SK-N-SH (cell line): ENCODE data around the gene PFDN1. TPM values are rescaled to one million over a fixed set of nuclear protein-coding genes. Genes with fewer than 3 reads are reported as not detected.

Experiments used
- CTCF ChIA-PET: fragments of 300-600, 350-600 bp; formaldehyde crosslinking; extraction: SDS; loops from one replicate; lab custom pipeline; 2021; lab: Yijun Ruan, JAX
- POLR2A ChIA-PET: fragments of 350-600 bp; sonication (Branson Sonifier 250); formaldehyde crosslinking; extraction: SDS; loops from one replicate; lab custom pipeline; 2020; ENCODE audit warnings: antibody characterized with exemption, inconsistent platforms; lab: Yijun Ruan, JAX
- DNase-seq: peaks from one replicate; pipeline ENCODE4 v3.0.0; 2012
- H2AFZ ChIP-seq: fragments of 200-600 bp; sonication (generic); 2 replicates; pipeline ENCODE4 v1.8.1; 2016; ENCODE audit warnings: antibody characterized with exemption, mild to moderate bottlenecking, low read depth
- H3F3A ChIP-seq: fragments of 200-600 bp; sonication (generic); replicated peaks from 2 replicates; pipeline ENCODE3; 2016; ENCODE audit warnings: antibody characterized with exemption, mild to moderate bottlenecking; ENCODE audit not compliant: insufficient read depth
- H3K27ac ChIP-seq, 2 experiments: fragments of 200-500 bp in 1 of 2; fragments of 200-600 bp in 1 of 2; sonication (Bioruptor generic) in 1 of 2; sonication (generic), shearing (Covaris generic) in 1 of 2; 2 replicates each; pipeline versions ENCODE4 v1.5.1 to v1.6.1; 2014 to 2016; ENCODE audit warnings: low read depth in 2 of 2, inconsistent platforms in 1 of 2, low read length in 1 of 2, mild to moderate bottlenecking in 1 of 2, mixed read lengths in 1 of 2
- H3K27me3 ChIP-seq: fragments of 200-600 bp; sonication (generic), shearing (Covaris generic); 2 replicates; pipeline ENCODE4 v1.6.1; 2016; ENCODE audit warnings: mixed run types; ENCODE audit not compliant: insufficient read depth
- H3K36me3 ChIP-seq, 2 experiments: fragments of 200-500 bp in 1 of 2; fragments of 200-600 bp in 1 of 2; sonication (Bioruptor generic) in 1 of 2; sonication (generic) in 1 of 2; replicated peaks in 1 of 2; 2 replicates each; pipeline versions ENCODE3 to v1.5.1; 2014 to 2016; ENCODE audit warnings: low read length in 1 of 2, mild to moderate bottlenecking in 1 of 2; ENCODE audit not compliant: insufficient read depth in 2 of 2, control insufficient read depth in 1 of 2
- H3K4me1 ChIP-seq, 2 experiments: fragments of 200-500 bp in 1 of 2; fragments of 200-600 bp in 1 of 2; sonication (Bioruptor generic) in 1 of 2; sonication (generic), shearing (Covaris generic) in 1 of 2; 2 replicates each; pipeline versions ENCODE4 v1.5.1 to v1.6.1; 2014 to 2016; ENCODE audit warnings: low read depth in 1 of 2, low read length in 1 of 2, mixed run types in 1 of 2; ENCODE audit not compliant: insufficient read depth in 2 of 2, control insufficient read depth in 1 of 2
- H3K4me2 ChIP-seq: fragments of 200-600 bp; sonication (generic), shearing (Covaris generic); 2 replicates; pipeline ENCODE4 v1.6.1; 2017; ENCODE audit warnings: mixed run types
- H3K4me3 ChIP-seq, 2 experiments: fragments of 200-500 bp in 1 of 2; fragments of 200-600 bp in 1 of 2; sonication (Bioruptor generic) in 1 of 2; sonication (generic), shearing (Covaris generic) in 1 of 2; 2 replicates each; pipeline versions ENCODE4 v1.5.1 to v1.8.1; 2014 to 2016; ENCODE audit warnings: low read depth in 2 of 2, inconsistent platforms in 1 of 2, low read length in 1 of 2, mild to moderate bottlenecking in 1 of 2, mixed read lengths in 1 of 2, moderate library complexity in 1 of 2
- H3K79me2 ChIP-seq: fragments of 200-600 bp; sonication (generic); 2 replicates; pipeline ENCODE4 v1.8.1; 2017; ENCODE audit warnings: mild to moderate bottlenecking; ENCODE audit not compliant: insufficient read depth
- H3K9ac ChIP-seq: fragments of 200-600 bp; sonication (generic); 2 replicates; pipeline ENCODE4 v1.6.1; 2017; ENCODE audit warnings: mixed run types
- H3K9me2 ChIP-seq: fragments of 200-600 bp; sonication (generic); 2 replicates; pipeline ENCODE4 v1.6.1; 2017; ENCODE audit warnings: mixed run types
- H3K9me3 ChIP-seq: fragments of 200-600 bp; sonication (generic); 2 replicates; pipeline ENCODE4 v1.6.1; 2017; ENCODE audit warnings: mixed run types, mild to moderate bottlenecking, moderate library complexity
- H4K20me1 ChIP-seq: fragments of 200-600 bp; sonication (generic); 2 replicates; pipeline ENCODE4 v1.6.1; 2017; ENCODE audit warnings: mild to moderate bottlenecking, mixed run types; ENCODE audit not compliant: insufficient read depth
- EP300 ChIP-seq, 2 experiments: IDR thresholded peaks; 2 replicates each; pipeline versions ENCODE4 v1.4.0 to v1.6.1; 2012; ENCODE audit warnings: borderline replicate concordance in 1 of 2, low read depth in 1 of 2, low read length in 1 of 2
- GABPA ChIP-seq: IDR thresholded peaks from 2 replicates; pipeline ENCODE4 v1.4.0; 2012; ENCODE audit warnings: low read depth, mild to moderate bottlenecking
- GATA2 ChIP-seq: sonication (generic); formaldehyde crosslinking; IDR thresholded peaks from 2 replicates; pipeline ENCODE4 v1.5.0; 2020; ENCODE audit warnings: mild to moderate bottlenecking, missing genetic modification reagents
- MXI1 ChIP-seq: IDR thresholded peaks from 2 replicates; pipeline ENCODE4 v1.6.1; 2012; ENCODE audit warnings: mild to moderate bottlenecking, low read depth, low read length, improper control_type of control experiment
- NRF1 ChIP-seq: IDR thresholded peaks from 2 replicates; pipeline ENCODE4 v1.6.1; 2012; ENCODE audit warnings: low read depth, mild to moderate bottlenecking, low read length
- RCOR1 ChIP-seq: fragments of 150-350 bp; IDR thresholded peaks from 2 replicates; pipeline ENCODE4 v1.6.1; 2017; ENCODE audit warnings: antibody characterized with exemption, low read length
- RXRA ChIP-seq: IDR thresholded peaks from 2 replicates; pipeline ENCODE4 v1.4.0; 2012; ENCODE audit warnings: low read depth, mild to moderate bottlenecking, borderline replicate concordance
- TAF1 ChIP-seq: IDR thresholded peaks from 2 replicates; pipeline ENCODE4 v1.6.1; 2012; ENCODE audit warnings: low read depth, mild to moderate bottlenecking, low read length, moderate library complexity, borderline replicate concordance
- whole genome bisulfite sequencing: methylation state at CpG from one replicate; pipeline ENCODE4 v1.1.6; 2017; ENCODE audit warnings: low lambda C conversion rate; 5-methylcytosine and 5-hydroxymethylcytosine counted together
- polyA plus RNA-seq, 3 experiments: library from polyadenylated mRNA; depleted of rRNA; stranded (reverse); fragments of >200 nt; gene quantifications; 2 replicates each; pipeline ENCODE4 v1.2.3, GENCODE V29; 2012
- TF ChIP-seq, protein P1 (sequence below): IDR thresholded peaks from 2 replicates; pipeline ENCODE4; 2012
- TF ChIP-seq, protein P2 (sequence below): IDR thresholded peaks from 2 replicates; pipeline ENCODE4 v1.4.0; 2012; ENCODE audit warnings: low read depth, borderline replicate concordance

PFDN1 gene
- polyA plus RNA-seq, 1 of the 3 experiments (the other 2 are of a cell fraction), result 55.2 TPM

GRCh38 chr5:140337880-140338279, 35.0 kb upstream of the PFDN1 start:
- peak overlapping the region in 1 of 2 experiments; percentile 35; a peak in 1 of 4 replicates for H3K27ac ChIP-seq

DNA sequence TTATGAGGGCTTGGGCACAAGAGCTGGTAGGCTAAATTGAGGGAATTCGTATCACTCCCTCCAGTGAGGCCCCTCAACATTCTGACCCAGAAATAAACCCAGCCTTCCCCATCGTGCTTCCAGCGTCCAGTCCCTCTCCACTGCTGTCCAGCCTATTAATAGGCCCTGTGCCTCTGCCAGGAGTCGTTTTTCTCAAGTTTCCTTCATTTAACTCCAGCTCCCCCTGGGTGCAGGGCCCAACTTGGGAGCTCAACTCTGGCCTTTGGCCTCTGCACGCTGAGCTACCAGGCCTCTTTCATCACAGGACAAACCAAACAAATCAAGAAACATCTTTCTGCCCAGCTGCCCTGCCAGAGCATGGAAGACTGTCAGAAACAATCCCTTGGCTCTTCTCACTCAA, 33.5 kb upstream of the PFDN1 start:
- H3F3A ChIP-seq, result peaks cover 22% of the 10 kb centered on the region
- no peak overlapping the region for H3K9ac ChIP-seq
- TF ChIP-seq MXI1, result no peak
- TF ChIP-seq, protein P1, sequence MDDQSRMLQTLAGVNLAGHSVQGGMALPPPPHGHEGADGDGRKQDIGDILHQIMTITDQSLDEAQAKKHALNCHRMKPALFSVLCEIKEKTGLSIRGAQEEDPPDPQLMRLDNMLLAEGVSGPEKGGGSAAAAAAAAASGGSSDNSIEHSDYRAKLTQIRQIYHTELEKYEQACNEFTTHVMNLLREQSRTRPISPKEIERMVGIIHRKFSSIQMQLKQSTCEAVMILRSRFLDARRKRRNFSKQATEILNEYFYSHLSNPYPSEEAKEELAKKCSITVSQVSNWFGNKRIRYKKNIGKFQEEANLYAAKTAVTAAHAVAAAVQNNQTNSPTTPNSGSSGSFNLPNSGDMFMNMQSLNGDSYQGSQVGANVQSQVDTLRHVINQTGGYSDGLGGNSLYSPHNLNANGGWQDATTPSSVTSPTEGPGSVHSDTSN, result no peak
- no peak overlapping the region for H3K4me2 ChIP-seq
- H4K20me1 ChIP-seq, result no peaks in the 10 kb centered on the region
- CTCF ChIA-PET, result interaction anchor here (1.1 to 2.3 kb wide), 7 partner anchors 10 to 293 kb away, joined by 3 to 19 read pairs (median 3); partner anchors contain the start of genes HBEGF and NRG2
- no peak overlapping the region for H3K27ac ChIP-seq
- POLR2A ChIA-PET, result no interaction called here
- no peak overlapping the region for H2AFZ ChIP-seq
- H3K79me2 ChIP-seq, result peaks cover 29% of the 10 kb centered on the region
- no peak overlapping the region for H3K4me3 ChIP-seq
- no peaks in the 10 kb centered on the region for H3K9me3 ChIP-seq
- no peaks in the 10 kb centered on the region for H3K9me2 ChIP-seq
- no peaks in the 10 kb centered on the region for H3K27me3 ChIP-seq
- H3K36me3 ChIP-seq, result peaks cover 5 to 19% of the 10 kb centered on the region in 2 experiments
- 0 out of 4 replicates have a peak, but pooled peaks cover 0 to 2% of the 10 kb centered on the region in 2 experiments for H3K4me1 ChIP-seq
- 81% methylated on average over 5 of the region's 5 CpGs for WGBS
- no peak for DNase-seq

More at GRCh38 chr5:140337880-140338279, 35.0 kb upstream of the PFDN1 start:
- POLR2A ChIA-PET, result no interaction called here
- Histone ChIP-seq H3K9me2 (no peaks in the 10 kb centered on the region), H3K4me1 (peaks cover 0 to 15% of the 10 kb centered on the region in 2 experiments; a peak in 1 of 4 replicates), H3K4me3 (no peak overlapping the region), H3K4me2 (no peak overlapping the region), H3K79me2 (peaks cover 43% of the 10 kb centered on the region), H3K36me3 (peaks cover 5 to 29% of the 10 kb centered on the region in 2 experiments), H3F3A (peaks cover 13% of the 10 kb centered on the region), H3K9ac (no peak overlapping the region), H2AFZ (no peak overlapping the region), H3K27me3 (no peaks in the 10 kb centered on the region), H4K20me1 (no peaks in the 10 kb centered on the region), H3K9me3 (no peaks in the 10 kb centered on the region)
- CTCF ChIA-PET, result interaction anchor here (1.2 to 2.3 kb wide), 4 partner anchors 8 to 94 kb away, joined by 3 to 19 read pairs (median 8); partner anchors contain the start of gene HBEGF
- no peak for DNase-seq
- TF ChIP-seq NRF1, result no peak
- 94% methylated on average over 1 of the region's 1 CpG for WGBS

GRCh38 chr5:140331638-140332037, 28.7 kb upstream of the PFDN1 start:
- no CpG with 5 or more reads among the region's 1 CpG for WGBS

More at GRCh38 chr5:140331638-140332037, 28.7 kb upstream of the PFDN1 start:
- TF ChIP-seq, protein P2, sequence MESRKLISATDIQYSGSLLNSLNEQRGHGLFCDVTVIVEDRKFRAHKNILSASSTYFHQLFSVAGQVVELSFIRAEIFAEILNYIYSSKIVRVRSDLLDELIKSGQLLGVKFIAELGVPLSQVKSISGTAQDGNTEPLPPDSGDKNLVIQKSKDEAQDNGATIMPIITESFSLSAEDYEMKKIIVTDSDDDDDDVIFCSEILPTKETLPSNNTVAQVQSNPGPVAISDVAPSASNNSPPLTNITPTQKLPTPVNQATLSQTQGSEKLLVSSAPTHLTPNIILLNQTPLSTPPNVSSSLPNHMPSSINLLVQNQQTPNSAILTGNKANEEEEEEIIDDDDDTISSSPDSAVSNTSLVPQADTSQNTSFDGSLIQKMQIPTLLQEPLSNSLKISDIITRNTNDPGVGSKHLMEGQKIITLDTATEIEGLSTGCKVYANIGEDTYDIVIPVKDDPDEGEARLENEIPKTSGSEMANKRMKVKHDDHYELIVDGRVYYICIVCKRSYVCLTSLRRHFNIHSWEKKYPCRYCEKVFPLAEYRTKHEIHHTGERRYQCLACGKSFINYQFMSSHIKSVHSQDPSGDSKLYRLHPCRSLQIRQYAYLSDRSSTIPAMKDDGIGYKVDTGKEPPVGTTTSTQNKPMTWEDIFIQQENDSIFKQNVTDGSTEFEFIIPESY, result no peak
- TF ChIP-seq TAF1 (no peak), GABPA (no peak), RXRA (no peak), EP300 (IDR thresholded peaks at IDR 0.05; ENCODE audit: borderline replicate concordance in 1 of 2, low read depth in 1 of 2, low read length in 1 of 2) (no peak), GATA2 (CRISPR knock-in tag) (no peak), NRF1 (no peak), RCOR1 (no peak)
- no peaks in the 10 kb centered on the region for H3K9me2 ChIP-seq
- no peaks in the 10 kb centered on the region for H4K20me1 ChIP-seq
- H3K4me1 ChIP-seq, result peaks cover 0 to 21% of the 10 kb centered on the region in 2 experiments; a peak in 1 of 4 replicates
- peaks cover 25% of the 10 kb centered on the region for H3F3A ChIP-seq
- no peak overlapping the region for H3K9ac ChIP-seq
- no peaks in the 10 kb centered on the region for H3K27me3 ChIP-seq
- peaks cover 5 to 15% of the 10 kb centered on the region in 2 experiments for H3K36me3 ChIP-seq
- ChIA-PET POLR2A (no interaction called here), CTCF (interaction anchor here (1.5 to 2.2 kb wide), 3 partner anchors 13 to 87 kb away, joined by 5 to 6 read pairs (median 6); partner anchors contain the start of gene HBEGF)
- DNase-seq, result no peak
- no peak overlapping the region for H3K4me3 ChIP-seq
- no peaks in the 10 kb centered on the region for H3K9me3 ChIP-seq
- no peaks in the 10 kb centered on the region for H3K79me2 ChIP-seq
- no peak overlapping the region for H3K27ac ChIP-seq
- H2AFZ ChIP-seq, result no peak overlapping the region
- H3K4me2 ChIP-seq, result no peak overlapping the region
